GM21529 (cell line): ENCODE measurements around the gene PRR20G.

ENCODE experiments used
- ATAC-seq: cut with Tn5 transposase; IDR thresholded peaks from one replicate; pipeline ENCODE4 v1.9.1; 2021; ENCODE audit not compliant: unreplicated experiment

Gene PRR20G

GRCh38 chr3:127264794-127265514 is 22.9 kb downstream of the PRR20G start:
- no peak for ATAC-seq

DNA sequence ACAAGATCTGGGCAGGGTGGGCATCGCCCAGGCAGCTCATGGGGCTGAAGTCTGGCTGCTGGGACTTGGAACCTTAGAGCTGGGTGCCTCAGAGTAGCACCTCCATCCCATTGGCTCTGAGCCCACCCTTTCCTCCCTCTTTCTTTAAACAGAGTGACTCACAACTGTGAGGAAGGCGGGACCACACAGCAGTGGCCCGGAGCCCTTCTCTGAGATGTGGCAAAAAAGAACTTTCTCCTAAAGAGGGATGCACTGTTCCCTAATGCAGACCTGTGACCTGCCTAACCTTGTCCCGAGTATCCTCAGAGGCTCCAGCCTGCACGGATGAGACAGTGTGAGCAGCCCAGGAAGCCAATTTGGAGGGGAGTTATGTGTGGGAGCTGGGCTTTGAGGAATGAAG is 23.6 kb downstream of the PRR20G start:
- ATAC-seq = no peak

GRCh38 chr3:127263586-127264231 is 24.1 kb downstream of the PRR20G start:
- ATAC-seq = no peak

DNA sequence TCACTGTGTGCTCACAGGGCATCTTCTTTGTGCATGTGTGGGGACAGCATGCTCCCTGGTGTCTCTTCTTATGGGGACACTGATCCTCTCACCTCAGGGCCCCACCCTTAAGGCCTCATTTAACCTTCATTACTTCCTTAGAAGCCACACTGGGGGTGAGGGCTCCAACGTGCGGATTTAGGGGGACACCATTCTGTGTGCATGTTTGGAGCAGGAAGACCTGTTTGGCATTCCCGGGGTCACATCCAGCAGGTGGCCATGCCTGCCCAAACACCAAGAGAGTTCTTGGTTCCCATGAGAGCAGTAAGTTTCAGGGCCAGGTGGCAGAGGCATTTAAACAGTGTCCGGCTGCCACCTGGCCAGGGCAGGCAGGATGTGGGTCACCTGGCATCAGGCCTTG is 24.8 kb downstream of the PRR20G start:
- ATAC-seq = no peak

- ATAC-seq = no peak
Measured at GRCh38 chr3:127262533-127262932, 25.3 kb downstream of the PRR20G start.

GRCh38 chr3:127261925-127262324 is 25.9 kb downstream of the PRR20G start:
- ATAC-seq = no peak

DNA sequence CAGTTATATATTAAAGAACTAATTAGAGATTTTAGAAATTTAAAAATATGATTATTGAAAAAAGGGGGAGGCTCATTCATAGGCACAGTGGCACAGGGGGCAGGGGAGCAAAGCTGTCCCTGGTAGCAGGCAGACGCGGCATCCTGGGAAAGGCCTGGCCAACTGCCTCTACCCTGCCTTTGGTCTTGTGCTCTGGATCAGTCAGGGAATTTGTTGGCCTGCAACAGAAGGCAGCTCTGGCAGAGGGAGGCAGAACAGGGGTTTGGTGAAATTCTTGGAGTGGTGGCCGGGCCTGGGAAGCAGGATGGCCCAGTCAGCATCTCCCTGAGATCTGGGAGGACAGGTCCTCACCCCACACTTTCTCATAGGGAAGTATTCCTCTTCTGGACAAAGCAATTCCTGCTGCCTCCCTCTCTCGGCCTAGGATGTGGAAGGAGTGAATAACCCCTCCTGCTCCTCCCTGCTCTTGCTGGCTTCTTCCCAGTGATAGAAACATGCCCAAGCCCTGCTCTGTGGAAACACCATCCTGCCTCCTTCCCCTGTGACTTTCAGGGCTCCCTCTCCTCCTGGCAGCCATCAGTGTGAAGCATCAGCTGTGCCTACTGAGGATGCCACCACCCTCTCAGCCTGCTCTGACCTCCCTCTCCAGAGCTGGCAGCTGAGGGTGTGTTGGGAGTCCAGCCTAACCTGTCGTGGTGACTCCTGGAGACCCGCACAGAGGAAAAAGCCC is 26.9 kb downstream of the PRR20G start:
- no peak for ATAC-seq

DNA sequence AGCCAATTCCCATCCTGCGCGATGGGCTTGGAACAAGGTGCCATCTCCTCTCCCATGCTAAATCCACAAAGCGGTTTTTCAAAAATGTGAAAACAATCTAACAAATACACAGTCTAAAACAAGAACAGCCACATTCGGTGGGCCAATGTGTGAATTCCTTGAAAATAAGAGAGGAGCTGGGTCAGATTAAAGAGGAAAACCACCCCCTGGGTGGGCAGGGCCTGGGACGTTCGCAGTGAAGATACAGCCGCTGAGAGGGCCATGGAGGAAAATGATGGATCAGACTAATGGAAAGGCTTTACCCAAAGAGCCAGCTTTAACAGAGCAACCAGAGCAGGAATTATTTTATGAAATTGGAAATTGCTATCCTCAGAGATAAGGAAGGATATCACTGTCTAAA is 27.4 kb downstream of the PRR20G start:
- ATAC-seq = no peak

- ATAC-seq = no peak
Measured at GRCh38 chr3:127259882-127260281, 28.0 kb downstream of the PRR20G start.

DNA sequence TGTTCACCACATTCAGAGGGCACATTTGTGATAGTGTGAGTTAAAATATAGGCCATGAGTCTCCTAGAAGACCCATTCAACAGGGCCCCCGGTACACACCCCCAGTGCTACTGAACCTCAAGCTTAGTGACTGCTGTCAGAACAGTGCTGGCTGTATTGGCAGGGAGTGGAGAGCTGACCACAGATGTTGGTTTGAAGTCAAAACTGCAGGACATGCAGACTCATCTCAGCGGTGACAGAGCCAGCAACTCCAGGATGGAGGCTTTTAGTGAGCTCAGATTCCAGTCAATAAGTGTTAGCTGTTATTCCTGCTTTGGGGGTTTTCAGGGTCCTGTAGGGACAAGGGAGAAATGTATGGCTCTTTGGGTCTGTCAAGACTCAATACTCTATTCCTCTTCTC is 29.1 kb downstream of the PRR20G start:
- ATAC-seq = no peak

DNA sequence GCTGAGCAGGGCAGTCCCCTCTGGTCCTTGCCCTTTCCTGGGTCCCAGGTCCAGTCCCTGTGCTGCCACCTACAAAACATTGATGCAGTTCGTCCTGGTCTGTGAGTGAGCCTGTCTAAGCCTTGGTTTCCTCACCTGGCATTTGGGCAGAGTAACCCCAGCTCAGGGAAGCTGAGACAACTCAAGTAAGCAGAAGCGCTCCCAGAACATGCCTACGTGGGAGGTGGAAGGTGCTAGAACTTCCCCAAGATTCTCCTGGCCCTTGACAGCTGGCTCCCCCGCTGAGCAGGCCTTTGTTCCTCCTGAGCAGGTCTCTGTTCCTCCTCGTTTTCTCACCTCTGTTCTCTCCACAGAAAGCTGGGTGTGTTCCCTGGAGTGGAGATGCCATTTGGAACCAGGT is 30.5 kb downstream of the PRR20G start:
- ATAC-seq = no peak

- ATAC-seq = no peak
Measured at GRCh38 chr3:127256733-127257271, 31.0 kb downstream of the PRR20G start.

DNA sequence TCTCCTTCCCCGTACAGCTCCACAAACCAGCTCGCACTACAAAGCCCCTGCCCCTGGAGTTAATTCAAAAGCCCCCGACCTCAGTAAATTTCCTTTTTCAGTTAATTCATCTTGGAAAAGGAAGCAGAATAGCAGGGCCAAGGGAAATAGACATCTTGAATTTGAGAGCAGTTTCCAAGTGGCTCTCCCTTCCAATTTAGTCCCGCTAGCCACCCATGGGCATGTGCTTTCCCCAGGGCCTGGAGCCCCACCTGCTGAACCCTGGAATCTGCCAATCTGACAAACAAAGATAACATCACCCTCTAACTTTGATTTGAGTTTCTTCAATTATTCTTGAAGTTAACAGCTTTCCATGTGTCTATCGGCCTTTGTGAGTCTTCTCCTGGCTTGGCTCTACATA is 31.7 kb downstream of the PRR20G start:
- ATAC-seq = no peak

- no peak for ATAC-seq
Measured at GRCh38 chr3:127255516-127255915, 32.3 kb downstream of the PRR20G start.

DNA sequence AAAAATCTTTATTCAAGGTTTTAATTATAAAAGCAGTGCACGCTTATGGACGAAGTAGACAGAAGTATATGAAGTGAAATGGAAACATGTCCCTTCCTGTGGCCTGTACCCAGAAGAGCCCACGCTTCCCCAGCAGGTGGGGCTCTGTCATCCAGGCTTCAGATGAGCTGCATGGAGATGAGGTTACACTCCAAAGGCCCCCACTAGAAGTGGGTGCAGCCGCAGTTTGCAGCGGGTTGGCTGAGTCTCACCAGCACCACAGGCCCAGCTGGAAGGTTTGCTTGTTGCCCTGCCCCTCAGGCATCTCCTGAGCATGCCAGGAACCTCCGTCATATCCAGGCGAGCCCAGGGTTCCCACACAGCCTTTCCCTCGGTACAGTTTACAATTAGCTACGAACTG is 33.1 kb downstream of the PRR20G start:
- ATAC-seq = no peak

- ATAC-seq = no peak
Measured at GRCh38 chr3:127254033-127254644, 33.7 kb downstream of the PRR20G start.

GRCh38 chr3:127253491-127253890 is 34.4 kb downstream of the PRR20G start:
- ATAC-seq = no peak

DNA sequence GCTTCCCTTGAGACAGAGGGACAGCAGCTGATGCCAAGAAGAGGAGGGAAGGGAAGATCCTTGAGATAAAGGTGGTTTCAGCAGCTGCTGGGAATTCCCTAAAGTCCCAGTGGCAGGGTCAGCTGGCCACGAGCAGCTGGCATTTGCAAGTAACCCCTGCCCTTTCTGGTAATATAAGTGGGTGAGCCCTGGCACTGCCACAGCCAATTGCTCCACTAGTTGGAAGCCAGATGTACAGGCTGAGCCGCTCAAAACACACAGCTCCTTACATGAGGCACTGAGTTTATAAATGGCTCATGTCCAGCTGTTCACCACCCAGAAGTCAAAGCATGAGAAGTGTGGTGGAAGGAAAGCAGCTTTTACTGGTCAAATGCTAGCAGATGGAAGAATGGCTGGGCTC is 35.4 kb downstream of the PRR20G start:
- no peak for ATAC-seq

DNA sequence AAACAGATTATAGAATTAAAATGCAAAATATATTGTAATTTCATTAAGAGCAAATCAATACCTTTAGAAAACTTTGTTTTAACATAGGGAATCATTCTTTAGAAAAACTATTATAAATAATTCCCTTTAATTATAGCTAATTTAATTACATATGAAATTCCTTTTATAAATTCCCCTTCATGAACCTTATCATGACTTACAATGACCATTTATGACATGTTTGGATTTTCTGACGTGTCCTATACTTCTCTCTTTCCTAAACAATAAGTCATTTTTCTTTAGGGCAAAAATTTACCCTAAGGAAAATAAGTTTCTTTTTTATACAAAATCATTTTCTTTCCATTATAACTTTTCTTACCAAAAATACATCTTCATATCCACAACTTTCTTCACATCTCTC is 37.8 kb downstream of the PRR20G start:
- ATAC-seq = no peak

DNA sequence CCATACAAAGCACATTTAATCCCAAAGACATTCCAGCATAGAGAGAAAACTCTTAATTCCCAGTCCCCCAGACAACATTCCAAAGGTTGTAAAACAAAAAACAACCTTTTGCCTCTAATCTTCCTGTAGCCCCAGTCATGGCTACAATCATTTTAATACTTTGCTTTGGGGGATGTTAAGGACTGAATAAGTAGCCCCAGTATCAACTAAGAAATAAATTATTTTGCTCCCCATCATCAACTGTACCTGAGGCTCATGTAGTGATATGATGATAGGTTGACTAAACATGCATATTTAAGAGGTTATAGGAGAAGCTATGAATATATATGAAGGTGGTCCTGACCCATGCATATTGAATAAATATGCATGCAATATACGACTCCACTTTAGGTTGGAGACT is 40.6 kb downstream of the PRR20G start:
- no peak for ATAC-seq

DNA sequence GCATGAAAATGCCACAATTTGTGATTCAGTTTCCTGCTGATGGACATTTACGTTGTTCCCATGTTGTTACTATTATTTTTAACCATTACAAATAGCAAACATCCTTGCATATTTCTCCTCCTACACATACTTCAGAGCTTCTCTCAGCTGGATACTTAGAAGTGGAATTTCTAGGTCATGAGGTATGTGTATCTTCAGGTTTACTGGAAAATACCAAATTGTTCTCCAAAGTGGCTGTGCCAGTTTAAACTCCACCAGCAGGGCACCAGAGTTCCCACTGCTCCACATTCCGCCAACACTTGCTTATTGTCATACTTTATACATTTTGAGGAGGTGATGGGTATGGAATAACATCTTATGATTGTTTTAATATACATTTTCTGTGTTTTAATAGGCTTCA is 49.2 kb downstream of the PRR20G start:
- ATAC-seq = no peak

DNA sequence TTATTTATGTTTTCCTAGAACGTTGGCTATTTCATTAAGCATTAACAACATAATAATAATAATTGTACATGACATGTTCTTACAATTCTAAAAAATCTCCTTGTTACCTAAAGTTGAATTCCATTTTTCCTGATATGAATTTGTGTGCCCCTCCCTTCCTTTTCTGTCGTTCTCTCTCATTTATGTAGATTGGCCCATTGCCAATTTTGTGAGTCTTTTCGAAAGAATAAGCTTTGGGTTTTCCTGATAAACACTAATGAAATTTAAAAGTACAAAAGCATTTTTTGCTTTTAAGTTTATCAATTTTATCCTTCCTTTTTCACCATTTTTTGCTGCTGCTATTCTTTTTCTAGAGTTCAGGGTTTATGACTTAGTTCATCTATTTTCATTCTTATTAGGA is 50.0 kb downstream of the PRR20G start:
- no peak for ATAC-seq
